ENCODE data around the gene CFAP54. TPM values are rescaled to one million over a fixed set of nuclear protein-coding genes. Genes with fewer than 3 reads are reported as not detected.

The CFAP54 gene
- polyA plus RNA-seq, 3 donors, result not detected

GRCh38 chr12:96814200-96814599, 324.8 kb downstream of the CFAP54 start:
- H3K4me1 ChIP-seq (ENCODE audit: control insufficient read depth in 1 of 2, insufficient read depth in 2 of 2, low read length in 2 of 2), result no peaks in the 10 kb centered on the region
- no peaks in the 10 kb centered on the region for H3K9me3 ChIP-seq (replicated peaks in 1 of 2; ENCODE audit: control insufficient read depth in 1 of 2, insufficient read depth in 1 of 2, low read length in 2 of 2)
- peaks cover 0 to 5% (median 3%) of the 10 kb centered on the region in 3 donors for H3K27me3 Mint-ChIP-seq (ENCODE audit: low read depth in 3 of 3)
- no peak overlapping the region for H3K4me3 ChIP-seq (replicated peaks in 1 of 3; ENCODE audit: low read depth in 2 of 3, low read length in 3 of 3)
- no peak for DNase-seq
- H3K27ac ChIP-seq (ENCODE audit: low read depth in 1 of 2, low read length in 2 of 2), result no peak overlapping the region
- intact Hi-C loops (cut with micrococcal nuclease), result no loop called here
- no peak overlapping the region for H3K27ac Mint-ChIP-seq
- H2AFZ ChIP-seq (ENCODE audit: insufficient read depth, low read depth, low read length, poor library complexity, severe bottlenecking), result no peak overlapping the region
- H3K79me2 ChIP-seq (ENCODE audit: insufficient read depth, low read length), result no peaks in the 10 kb centered on the region
- no CpG with 5 or more reads among the region's 2 CpGs for WGBS (ENCODE audit: insufficient coverage)
- H3K4me3 Mint-ChIP-seq, result no peak overlapping the region
- H3K36me3 Mint-ChIP-seq, result no peaks in the 10 kb centered on the region
- TF ChIP-seq CTCF (IDR thresholded peaks at IDR 0.05), result no peak
- H3K27me3 ChIP-seq (ENCODE audit: control insufficient read depth in 2 of 2, insufficient read depth in 2 of 2, low read length in 2 of 2), result no peaks in the 10 kb centered on the region
- H3K4me2 ChIP-seq (replicated peaks; ENCODE audit: extremely low read depth, low read length, poor library complexity, severe bottlenecking), result no peak overlapping the region
- H3K36me3 ChIP-seq (replicated peaks in 1 of 2; ENCODE audit: control insufficient read depth in 1 of 2, insufficient read depth in 2 of 2, low read length in 2 of 2), result no peaks in the 10 kb centered on the region
- H3K9ac ChIP-seq (ENCODE audit: insufficient read depth, low read length, poor library complexity, severe bottlenecking), result no peak overlapping the region
- no peaks in the 10 kb centered on the region for H4K20me1 ChIP-seq (ENCODE audit: insufficient read depth, low read length)
- peaks cover 0 to 5% (median 1%) of the 10 kb centered on the region in 7 donors for H3K9me3 Mint-ChIP-seq
- H3K4me1 Mint-ChIP-seq, result no peaks in the 10 kb centered on the region

DNA sequence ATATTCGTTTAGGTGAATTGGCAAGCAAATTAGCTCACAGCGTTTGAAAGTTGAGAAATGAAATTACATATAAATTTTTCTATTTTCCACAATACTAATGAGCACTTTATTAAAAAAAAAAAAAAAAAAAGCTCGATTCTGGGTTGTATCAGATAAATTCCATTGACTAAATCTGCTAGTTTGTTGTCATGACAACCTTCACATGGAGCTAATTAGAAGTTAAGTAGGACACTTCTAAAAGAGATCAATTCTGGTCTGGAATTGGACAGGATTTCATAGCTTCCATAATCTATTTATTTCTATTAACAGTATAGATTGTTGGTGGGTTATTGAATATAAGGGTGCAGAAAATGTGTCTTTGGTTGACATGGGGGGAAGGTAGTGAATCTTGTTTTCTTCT, 332.2 kb downstream of the CFAP54 start:
- H2AFZ ChIP-seq (ENCODE audit: insufficient read depth, low read depth, low read length, poor library complexity, severe bottlenecking), result no peak overlapping the region
- H3K27ac ChIP-seq (ENCODE audit: low read depth in 1 of 2, low read length in 2 of 2), result no peak overlapping the region
- H3K27me3 ChIP-seq (ENCODE audit: control insufficient read depth in 2 of 2, insufficient read depth in 2 of 2, low read length in 2 of 2), result no peaks in the 10 kb centered on the region
- no peaks in the 10 kb centered on the region for H3K36me3 ChIP-seq (replicated peaks in 1 of 2; ENCODE audit: control insufficient read depth in 1 of 2, insufficient read depth in 2 of 2, low read length in 2 of 2)
- no CpG with 5 or more reads among the region's 3 CpGs for WGBS (ENCODE audit: insufficient coverage)
- Mint-ChIP-seq H3K27ac (no peak overlapping the region), H3K9me3 (peaks cover 0 to 4% (median 2%) of the 10 kb centered on the region in 7 donors), H3K4me3 (no peak overlapping the region), H3K36me3 (no peaks in the 10 kb centered on the region), H3K27me3 (ENCODE audit: low read depth in 3 of 3) (peaks cover 0 to 9% (median 3%) of the 10 kb centered on the region in 3 donors), H3K4me1 (no peaks in the 10 kb centered on the region)
- H4K20me1 ChIP-seq (ENCODE audit: insufficient read depth, low read length), result no peaks in the 10 kb centered on the region
- DNase-seq, result no peak
- intact Hi-C loops (cut with micrococcal nuclease), result no loop called here
- no peaks in the 10 kb centered on the region for H3K4me1 ChIP-seq (ENCODE audit: control insufficient read depth in 1 of 2, insufficient read depth in 2 of 2, low read length in 2 of 2)
- H3K9me3 ChIP-seq (replicated peaks in 1 of 2; ENCODE audit: control insufficient read depth in 1 of 2, insufficient read depth in 1 of 2, low read length in 2 of 2), result no peaks in the 10 kb centered on the region
- no peaks in the 10 kb centered on the region for H3K79me2 ChIP-seq (ENCODE audit: insufficient read depth, low read length)
- no peak overlapping the region for H3K9ac ChIP-seq (ENCODE audit: insufficient read depth, low read length, poor library complexity, severe bottlenecking)
- TF ChIP-seq CTCF (IDR thresholded peaks at IDR 0.05), result no peak
- H3K4me2 ChIP-seq (replicated peaks; ENCODE audit: extremely low read depth, low read length, poor library complexity, severe bottlenecking), result no peak overlapping the region
- H3K4me3 ChIP-seq (replicated peaks in 1 of 3; ENCODE audit: low read depth in 2 of 3, low read length in 3 of 3), result no peak overlapping the region

Data from CD14-positive monocyte (primary cell).